ENCODE measurements around the gene SPSB3.

DNA sequence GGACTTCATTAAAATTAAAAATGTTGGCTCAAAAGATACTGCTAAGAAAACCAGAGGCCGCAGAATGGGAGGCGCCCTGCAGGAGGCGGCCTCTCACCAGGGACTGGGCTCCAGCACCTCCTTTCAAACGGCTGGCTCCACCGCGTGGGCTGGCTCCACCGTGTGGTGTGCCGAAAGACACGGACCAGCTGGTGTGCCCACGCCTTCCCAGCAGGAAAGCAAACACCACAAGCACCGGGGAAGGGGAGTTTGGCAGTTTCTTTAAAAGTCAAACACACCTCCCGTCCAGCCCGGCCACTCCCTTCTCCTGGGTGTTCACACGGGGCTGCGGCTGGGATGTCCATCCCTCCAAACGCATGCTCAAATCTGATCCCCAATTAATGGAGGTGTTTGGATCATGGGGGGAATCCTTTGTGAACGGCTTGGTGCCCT is 30.4 kb upstream of the SPSB3 start:
- TF ChIP-seq, protein P1, sequence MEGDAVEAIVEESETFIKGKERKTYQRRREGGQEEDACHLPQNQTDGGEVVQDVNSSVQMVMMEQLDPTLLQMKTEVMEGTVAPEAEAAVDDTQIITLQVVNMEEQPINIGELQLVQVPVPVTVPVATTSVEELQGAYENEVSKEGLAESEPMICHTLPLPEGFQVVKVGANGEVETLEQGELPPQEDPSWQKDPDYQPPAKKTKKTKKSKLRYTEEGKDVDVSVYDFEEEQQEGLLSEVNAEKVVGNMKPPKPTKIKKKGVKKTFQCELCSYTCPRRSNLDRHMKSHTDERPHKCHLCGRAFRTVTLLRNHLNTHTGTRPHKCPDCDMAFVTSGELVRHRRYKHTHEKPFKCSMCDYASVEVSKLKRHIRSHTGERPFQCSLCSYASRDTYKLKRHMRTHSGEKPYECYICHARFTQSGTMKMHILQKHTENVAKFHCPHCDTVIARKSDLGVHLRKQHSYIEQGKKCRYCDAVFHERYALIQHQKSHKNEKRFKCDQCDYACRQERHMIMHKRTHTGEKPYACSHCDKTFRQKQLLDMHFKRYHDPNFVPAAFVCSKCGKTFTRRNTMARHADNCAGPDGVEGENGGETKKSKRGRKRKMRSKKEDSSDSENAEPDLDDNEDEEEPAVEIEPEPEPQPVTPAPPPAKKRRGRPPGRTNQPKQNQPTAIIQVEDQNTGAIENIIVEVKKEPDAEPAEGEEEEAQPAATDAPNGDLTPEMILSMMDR (IDR thresholded peaks at IDR 0.05; ENCODE audit: low read depth, low read length, missing input control) = peak; percentile 62
- TF ChIP-seq, protein P2, sequence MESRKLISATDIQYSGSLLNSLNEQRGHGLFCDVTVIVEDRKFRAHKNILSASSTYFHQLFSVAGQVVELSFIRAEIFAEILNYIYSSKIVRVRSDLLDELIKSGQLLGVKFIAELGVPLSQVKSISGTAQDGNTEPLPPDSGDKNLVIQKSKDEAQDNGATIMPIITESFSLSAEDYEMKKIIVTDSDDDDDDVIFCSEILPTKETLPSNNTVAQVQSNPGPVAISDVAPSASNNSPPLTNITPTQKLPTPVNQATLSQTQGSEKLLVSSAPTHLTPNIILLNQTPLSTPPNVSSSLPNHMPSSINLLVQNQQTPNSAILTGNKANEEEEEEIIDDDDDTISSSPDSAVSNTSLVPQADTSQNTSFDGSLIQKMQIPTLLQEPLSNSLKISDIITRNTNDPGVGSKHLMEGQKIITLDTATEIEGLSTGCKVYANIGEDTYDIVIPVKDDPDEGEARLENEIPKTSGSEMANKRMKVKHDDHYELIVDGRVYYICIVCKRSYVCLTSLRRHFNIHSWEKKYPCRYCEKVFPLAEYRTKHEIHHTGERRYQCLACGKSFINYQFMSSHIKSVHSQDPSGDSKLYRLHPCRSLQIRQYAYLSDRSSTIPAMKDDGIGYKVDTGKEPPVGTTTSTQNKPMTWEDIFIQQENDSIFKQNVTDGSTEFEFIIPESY (IDR thresholded peaks at IDR 0.05) = no peak
- TF ChIP-seq, protein P3, sequence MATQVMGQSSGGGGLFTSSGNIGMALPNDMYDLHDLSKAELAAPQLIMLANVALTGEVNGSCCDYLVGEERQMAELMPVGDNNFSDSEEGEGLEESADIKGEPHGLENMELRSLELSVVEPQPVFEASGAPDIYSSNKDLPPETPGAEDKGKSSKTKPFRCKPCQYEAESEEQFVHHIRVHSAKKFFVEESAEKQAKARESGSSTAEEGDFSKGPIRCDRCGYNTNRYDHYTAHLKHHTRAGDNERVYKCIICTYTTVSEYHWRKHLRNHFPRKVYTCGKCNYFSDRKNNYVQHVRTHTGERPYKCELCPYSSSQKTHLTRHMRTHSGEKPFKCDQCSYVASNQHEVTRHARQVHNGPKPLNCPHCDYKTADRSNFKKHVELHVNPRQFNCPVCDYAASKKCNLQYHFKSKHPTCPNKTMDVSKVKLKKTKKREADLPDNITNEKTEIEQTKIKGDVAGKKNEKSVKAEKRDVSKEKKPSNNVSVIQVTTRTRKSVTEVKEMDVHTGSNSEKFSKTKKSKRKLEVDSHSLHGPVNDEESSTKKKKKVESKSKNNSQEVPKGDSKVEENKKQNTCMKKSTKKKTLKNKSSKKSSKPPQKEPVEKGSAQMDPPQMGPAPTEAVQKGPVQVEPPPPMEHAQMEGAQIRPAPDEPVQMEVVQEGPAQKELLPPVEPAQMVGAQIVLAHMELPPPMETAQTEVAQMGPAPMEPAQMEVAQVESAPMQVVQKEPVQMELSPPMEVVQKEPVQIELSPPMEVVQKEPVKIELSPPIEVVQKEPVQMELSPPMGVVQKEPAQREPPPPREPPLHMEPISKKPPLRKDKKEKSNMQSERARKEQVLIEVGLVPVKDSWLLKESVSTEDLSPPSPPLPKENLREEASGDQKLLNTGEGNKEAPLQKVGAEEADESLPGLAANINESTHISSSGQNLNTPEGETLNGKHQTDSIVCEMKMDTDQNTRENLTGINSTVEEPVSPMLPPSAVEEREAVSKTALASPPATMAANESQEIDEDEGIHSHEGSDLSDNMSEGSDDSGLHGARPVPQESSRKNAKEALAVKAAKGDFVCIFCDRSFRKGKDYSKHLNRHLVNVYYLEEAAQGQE (IDR thresholded peaks at IDR 0.05) = no peak
- TF ChIP-seq YY1 (IDR thresholded peaks at IDR 0.05) (no peak), RAD21 (IDR thresholded peaks at IDR 0.05) (peak; percentile 86 to 89), TAF1 (conservative IDR thresholded peaks at IDR 0.05) (no peak), HNF4A (conservative IDR thresholded peaks at IDR 0.05) (peak; percentile 35 to 38), EGR1 (IDR thresholded peaks at IDR 0.05; ENCODE audit: low read depth in 2 of 2) (peak; percentile 59 to 63), SP1 (IDR thresholded peaks at IDR 0.05) (peak; percentile 49)
- TF ChIP-seq, protein P4, sequence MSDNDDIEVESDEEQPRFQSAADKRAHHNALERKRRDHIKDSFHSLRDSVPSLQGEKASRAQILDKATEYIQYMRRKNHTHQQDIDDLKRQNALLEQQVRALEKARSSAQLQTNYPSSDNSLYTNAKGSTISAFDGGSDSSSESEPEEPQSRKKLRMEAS (IDR thresholded peaks at IDR 0.05) = peak; percentile 87

Data from liver (tissue), 3 donors.